Spleen (tissue), 7 donors: ENCODE results near the gene ADARB2.

Experiments used
- POLR2A ChIP-seq, 3 donors: fragments of 450-650 bp; IDR thresholded peaks; one replicate each; pipeline ENCODE4 v1.5.1; 2017; ENCODE audit warnings: antibody characterized with exemption in 3 of 3, mild to moderate bottlenecking in 1 of 3
- TF ChIP-seq, protein P1 (sequence below), 11 experiments: fragments of 200-600 bp in 7 of 11; fragments of 450-650 bp in 4 of 11; sonication (generic) in 4 of 11; IDR thresholded peaks in 8 of 11; conservative IDR thresholded peaks in 3 of 11; 1 replicate in 7 of 11; 2 replicates in 4 of 11; pipeline versions ENCODE4 v1.4.0 to v1.8.0; 2016 to 2021; ENCODE audit warnings: antibody characterized with exemption in 11 of 11, inconsistent platforms in 4 of 11, mild to moderate bottlenecking in 1 of 11
- donor health status: DM: no; HTN: no; CAD: no; lungs with moderate emphysema.
- donor health status: DM: no; HTN: no; CAD: no.
- donor health status: DM: no; HTN: no; CAD: no.

DNA sequence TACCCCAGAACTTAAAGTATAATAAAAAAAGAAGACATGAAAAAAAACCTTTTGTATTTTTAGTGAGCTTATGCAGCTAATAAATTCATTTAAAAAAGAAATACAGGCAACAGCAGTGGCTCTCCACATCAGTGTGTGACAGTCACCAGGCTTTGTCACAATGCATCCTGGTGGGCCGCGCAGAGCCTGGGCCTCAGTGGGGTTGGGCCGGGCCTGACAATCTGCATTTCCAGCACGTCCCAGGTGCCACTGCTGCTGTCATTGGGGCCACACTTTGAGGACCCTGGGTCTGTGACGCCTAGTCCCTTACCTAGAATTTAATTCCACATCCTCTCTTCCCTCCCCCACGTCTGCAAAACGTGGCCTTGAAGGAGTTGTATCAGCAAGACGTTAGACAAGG is 284.5 kb downstream of the ADARB2 start:
- TF ChIP-seq, protein P1, sequence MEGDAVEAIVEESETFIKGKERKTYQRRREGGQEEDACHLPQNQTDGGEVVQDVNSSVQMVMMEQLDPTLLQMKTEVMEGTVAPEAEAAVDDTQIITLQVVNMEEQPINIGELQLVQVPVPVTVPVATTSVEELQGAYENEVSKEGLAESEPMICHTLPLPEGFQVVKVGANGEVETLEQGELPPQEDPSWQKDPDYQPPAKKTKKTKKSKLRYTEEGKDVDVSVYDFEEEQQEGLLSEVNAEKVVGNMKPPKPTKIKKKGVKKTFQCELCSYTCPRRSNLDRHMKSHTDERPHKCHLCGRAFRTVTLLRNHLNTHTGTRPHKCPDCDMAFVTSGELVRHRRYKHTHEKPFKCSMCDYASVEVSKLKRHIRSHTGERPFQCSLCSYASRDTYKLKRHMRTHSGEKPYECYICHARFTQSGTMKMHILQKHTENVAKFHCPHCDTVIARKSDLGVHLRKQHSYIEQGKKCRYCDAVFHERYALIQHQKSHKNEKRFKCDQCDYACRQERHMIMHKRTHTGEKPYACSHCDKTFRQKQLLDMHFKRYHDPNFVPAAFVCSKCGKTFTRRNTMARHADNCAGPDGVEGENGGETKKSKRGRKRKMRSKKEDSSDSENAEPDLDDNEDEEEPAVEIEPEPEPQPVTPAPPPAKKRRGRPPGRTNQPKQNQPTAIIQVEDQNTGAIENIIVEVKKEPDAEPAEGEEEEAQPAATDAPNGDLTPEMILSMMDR (IDR thresholded peaks at IDR 0.05 in 8 of 11, conservative IDR thresholded peaks at IDR 0.05 in 3 of 11) = no peak
- no peak for TF ChIP-seq POLR2A (IDR thresholded peaks at IDR 0.05)
